Gastroesophageal sphincter (tissue), 4 donors: ENCODE data around the gene LRIG1. TPM values are rescaled to one million over a fixed set of nuclear protein-coding genes. Genes with fewer than 3 reads are reported as not detected.

ENCODE experiments used
- ATAC-seq: fragments of 150-250 bp; one replicate; pipeline ENCODE4 v1.9.1; 2016; ENCODE audit warnings: mild to moderate bottlenecking, moderate library complexity
- H3K27ac ChIP-seq, 4 donors: fragments of 200-600 bp; sonication (generic) in 3 of 4; 1 replicate in 3 of 4; 2 replicates in 1 of 4; pipeline ENCODE4 v1.5.1; 2016 to 2019
- H3K27me3 ChIP-seq: fragments of 200-600 bp; sonication (generic); one replicate; pipeline ENCODE4 v1.5.1; 2019
- H3K36me3 ChIP-seq, 2 donors: fragments of 200-600 bp; sonication (generic); one replicate each; pipeline ENCODE4 v1.5.1; 2019; ENCODE audit warnings: control low read depth in 1 of 2
- H3K4me1 ChIP-seq, 3 donors: fragments of 200-600 bp; sonication (generic); 1 replicate in 2 of 3; 2 replicates in 1 of 3; pipeline ENCODE4 v1.5.1; 2016 to 2019; ENCODE audit warnings: control low read depth in 2 of 3
- H3K4me3 ChIP-seq, 2 donors: fragments of 200-600 bp; sonication (generic); one replicate each; pipeline ENCODE4 v1.5.1; 2019; ENCODE audit warnings: mild to moderate bottlenecking in 1 of 2, moderate library complexity in 1 of 2
- H3K9me3 ChIP-seq, 3 donors: fragments of 200-600 bp; sonication (generic); one replicate each; pipeline ENCODE4 v1.5.1; 2017 to 2019; ENCODE audit warnings: control low read depth in 2 of 3
- CTCF ChIP-seq, 4 experiments: fragments of 200-600 bp in 2 of 4; fragments of 450-650 bp in 2 of 4; sonication (generic) in 1 of 4; IDR thresholded peaks; one replicate each; pipeline ENCODE4 v1.5.1; 2017 to 2019; ENCODE audit warnings: antibody characterized with exemption in 4 of 4, mild to moderate bottlenecking in 2 of 4, moderate library complexity in 2 of 4
- EP300 ChIP-seq: sonication (generic); formaldehyde crosslinking; IDR thresholded peaks from one replicate; pipeline ENCODE4 v1.6.1; 2017; ENCODE audit warnings: antibody characterized with exemption, mild to moderate bottlenecking
- POLR2A ChIP-seq, 2 donors: fragments of 450-650 bp; IDR thresholded peaks; one replicate each; pipeline ENCODE4 v1.6.1; 2017; ENCODE audit warnings: antibody characterized with exemption in 2 of 2, mild to moderate bottlenecking in 2 of 2, moderate library complexity in 1 of 2
- POLR2AphosphoS5 ChIP-seq: sonication (generic); formaldehyde crosslinking; IDR thresholded peaks from one replicate; pipeline ENCODE4 v1.6.1; 2017; ENCODE audit warnings: antibody characterized with exemption
- WGBS, 2 donors: methylation state at CpG; one replicate each; pipeline ENCODE4 v1.1.5; 2018; ENCODE audit warnings: low coverage in 1 of 2; 5-methylcytosine and 5-hydroxymethylcytosine counted together
- total RNA-seq, 4 donors: library from RNA; depleted of rRNA; stranded (reverse); fragments of >200 nt; gene quantifications; one replicate each; pipeline ENCODE4 v1.1.0, GENCODE V29; 2016

The LRIG1 gene
- total RNA-seq, 4 donors from 2014 or later: 104 to 217 (median 157) TPM

DNA sequence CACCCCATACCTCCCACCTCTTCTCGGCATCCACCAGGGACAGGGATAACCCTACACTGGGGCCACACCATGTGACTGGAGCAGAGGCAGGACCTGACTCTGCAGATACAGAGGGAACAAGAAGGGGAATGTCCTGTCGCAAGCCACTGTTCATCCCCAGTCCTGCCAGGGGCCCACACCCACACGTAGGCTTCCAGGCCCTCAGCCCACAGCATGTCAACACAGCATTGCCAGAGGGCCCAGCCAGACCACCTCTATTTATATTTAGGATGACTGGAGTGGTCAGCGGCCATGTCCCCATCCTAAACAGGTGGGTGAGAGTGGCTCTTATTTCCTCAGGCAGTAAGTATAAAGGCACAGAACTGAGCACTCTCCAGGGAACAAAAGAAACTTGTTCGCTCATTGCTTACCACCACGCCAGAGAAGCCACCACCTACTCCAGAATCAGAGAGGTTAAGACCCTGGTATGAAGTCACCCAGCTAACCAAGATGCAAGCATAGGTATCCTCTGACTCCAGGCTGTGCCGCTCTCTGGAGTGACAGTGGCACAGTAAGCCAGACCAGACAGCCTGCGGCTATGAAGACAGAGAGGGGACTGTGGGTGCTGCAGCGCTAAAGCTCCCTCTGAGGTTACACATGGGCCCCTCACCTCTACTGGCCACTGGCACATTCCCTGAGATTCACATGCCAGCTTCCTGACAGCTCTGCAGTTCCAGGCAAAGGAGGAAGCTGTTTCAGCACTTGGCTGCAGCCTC, 67.9 kb downstream of the LRIG1 start:
- ATAC-seq: no peak
- Histone ChIP-seq H3K36me3 (peaks cover 0 to 6% of the 10 kb centered on the region in 2 donors), H3K4me3 (no peak overlapping the region), H3K4me1 (peaks cover 18 to 99% (median 27%) of the 10 kb centered on the region in 3 donors), H3K9me3 (no peaks in the 10 kb centered on the region), H3K27ac (peak overlapping the region in 3 of 4 donors; percentile 45 to 73 (median 45)), H3K27me3 (no peaks in the 10 kb centered on the region)
- TF ChIP-seq EP300: no peak
- TF ChIP-seq POLR2AphosphoS5: no peak
- TF ChIP-seq POLR2A (IDR thresholded peaks at IDR 0.05): no peak
- TF ChIP-seq CTCF (IDR thresholded peaks at IDR 0.05): no peak
- WGBS, 2 donors: 69 to 86% methylated on average over 3 to 8 of the region's 9 CpGs

DNA sequence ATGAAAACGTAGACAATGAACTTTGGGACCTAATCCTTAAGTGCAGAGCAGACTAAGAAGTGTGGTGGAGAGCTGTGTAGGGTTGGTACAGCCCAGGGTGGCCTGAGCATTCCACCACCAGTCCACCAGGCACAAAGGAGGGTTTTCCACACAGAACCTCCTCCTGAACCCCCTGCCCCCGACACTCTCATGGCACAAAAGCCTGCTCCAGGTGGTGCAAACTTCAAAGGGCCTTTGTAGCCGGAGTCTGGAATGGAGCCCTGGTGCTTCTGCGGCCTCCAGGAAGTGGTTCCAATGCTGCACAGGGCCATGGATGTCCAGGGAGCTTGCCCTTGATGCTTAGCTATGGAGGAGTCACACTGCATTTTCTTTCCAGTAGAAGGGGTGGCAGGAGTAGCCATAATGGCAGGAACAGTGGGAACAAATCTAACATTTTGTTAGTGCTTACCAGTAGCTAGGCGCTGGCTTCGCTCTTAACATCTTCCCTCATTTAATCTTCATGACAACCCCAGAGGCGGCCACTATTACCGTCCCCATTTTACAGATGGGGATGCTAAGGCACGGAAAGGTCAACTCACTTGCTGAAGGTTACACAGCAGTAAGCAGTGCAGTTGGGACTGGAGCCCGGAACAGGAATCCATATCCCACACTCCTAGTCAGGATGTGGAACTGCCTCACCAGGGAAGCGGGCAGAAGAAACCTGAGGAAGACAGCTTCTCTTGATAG, 68.6 kb downstream of the LRIG1 start:
- peak overlapping the region in 2 of 4 donors; percentile 50 to 73 for H3K27ac ChIP-seq
- H3K4me1 ChIP-seq: peaks cover 21 to 99% (median 32%) of the 10 kb centered on the region in 3 donors
- H3K4me3 ChIP-seq: no peak overlapping the region
- TF ChIP-seq POLR2AphosphoS5 (no peak), EP300 (no peak), POLR2A (IDR thresholded peaks at IDR 0.05) (no peak), CTCF (IDR thresholded peaks at IDR 0.05) (no peak)
- peaks cover 0 to 6% of the 10 kb centered on the region in 2 donors for H3K36me3 ChIP-seq
- no peak for ATAC-seq
- 72 to 74% methylated on average over 3 to 5 of the region's 11 CpGs for WGBS, 2 donors
- H3K27me3 ChIP-seq: no peaks in the 10 kb centered on the region
- no peaks in the 10 kb centered on the region for H3K9me3 ChIP-seq

DNA sequence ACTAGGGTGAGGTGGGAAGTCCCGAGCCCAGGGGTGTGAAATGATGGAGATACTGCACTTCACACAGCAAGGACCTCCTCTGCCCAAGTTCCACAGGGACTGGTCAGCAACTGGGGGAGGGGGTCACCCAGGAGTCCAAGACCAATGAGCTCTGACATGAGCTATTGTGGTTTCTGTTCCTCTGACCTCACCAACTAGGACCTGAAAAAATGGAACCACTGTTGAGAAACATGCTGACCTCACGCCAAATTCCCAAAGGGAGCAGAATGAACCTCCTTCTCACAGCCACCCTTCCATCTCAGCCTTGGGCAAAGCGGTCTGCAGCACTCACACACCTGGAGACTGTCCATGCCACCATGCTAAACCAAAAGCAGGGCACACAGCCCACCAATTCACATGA, 69.3 kb downstream of the LRIG1 start:
- Histone ChIP-seq H3K9me3 (no peaks in the 10 kb centered on the region), H3K4me1 (peaks cover 21 to 99% (median 28%) of the 10 kb centered on the region in 3 donors), H3K36me3 (peaks cover 0 to 6% of the 10 kb centered on the region in 2 donors), H3K27me3 (no peaks in the 10 kb centered on the region), H3K4me3 (no peak overlapping the region), H3K27ac (peak overlapping the region in 3 of 4 donors; percentile 45 to 73 (median 50))
- WGBS, 2 donors: 75 to 90% methylated on average over 2 of the region's 3 CpGs
- TF ChIP-seq POLR2A (IDR thresholded peaks at IDR 0.05): no peak
- no peak for TF ChIP-seq POLR2AphosphoS5
- TF ChIP-seq EP300: no peak
- no peak for TF ChIP-seq CTCF (IDR thresholded peaks at IDR 0.05)
- ATAC-seq: no peak

- H3K4me1 ChIP-seq: peaks cover 22 to 99% (median 27%) of the 10 kb centered on the region in 3 donors
- H3K36me3 ChIP-seq: peaks cover 0 to 6% of the 10 kb centered on the region in 2 donors
- 80 to 85% methylated on average over 7 to 8 of the region's 8 CpGs for WGBS, 2 donors
- no peaks in the 10 kb centered on the region for H3K27me3 ChIP-seq
- TF ChIP-seq POLR2AphosphoS5 (no peak), CTCF (IDR thresholded peaks at IDR 0.05) (no peak), EP300 (no peak)
- peak overlapping the region in 3 of 4 donors; percentile 45 to 73 (median 50) for H3K27ac ChIP-seq
- no peak overlapping the region for H3K4me3 ChIP-seq
- ATAC-seq: no peak
- H3K9me3 ChIP-seq: no peaks in the 10 kb centered on the region
These were observed 69.9 kb downstream of the LRIG1 start for GRCh38 chr3:66430876-66431275.
